HG03039 (cell line): ENCODE measurements around the gene BFSP2.

ENCODE experiments used
- ATAC-seq: cut with Tn5 transposase; IDR thresholded peaks from one replicate; pipeline ENCODE4 v1.9.1; 2021; ENCODE audit warnings: mild to moderate bottlenecking, moderate library complexity; ENCODE audit not compliant: unreplicated experiment

BFSP2 gene

GRCh38 chr3:133383175-133383574 lies 16.7 kb upstream of the BFSP2 start:
- no peak for ATAC-seq

- ATAC-seq: no peak
Measured at GRCh38 chr3:133383741-133384140, 16.1 kb upstream of the BFSP2 start.

- ATAC-seq: peak; percentile 70
Measured at GRCh38 chr3:133384331-133385027, 15.4 kb upstream of the BFSP2 start.

DNA sequence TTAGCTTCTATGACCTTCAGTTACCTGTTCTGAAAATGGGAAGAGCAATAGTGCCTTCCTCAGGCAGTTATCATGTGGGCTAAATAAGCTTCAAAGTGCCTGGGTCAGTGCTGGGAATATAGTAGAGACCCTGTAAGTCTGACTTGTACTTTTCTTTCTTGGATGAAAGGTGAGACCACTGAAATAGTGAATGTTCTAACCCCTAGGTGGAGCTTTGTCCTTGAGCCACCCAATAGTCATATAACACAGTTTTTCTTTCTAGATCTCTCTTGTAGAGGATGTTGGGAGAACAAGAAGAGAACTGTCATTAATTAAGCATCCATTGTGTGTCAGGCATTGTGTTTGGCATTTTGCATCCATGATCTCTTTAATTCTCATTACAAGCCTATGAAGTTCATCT lies 13.0 kb upstream of the BFSP2 start:
- ATAC-seq: no peak

- no peak for ATAC-seq
Measured at GRCh38 chr3:133387341-133387740, 12.5 kb upstream of the BFSP2 start.

GRCh38 chr3:133388696-133389395 lies 11.0 kb upstream of the BFSP2 start:
- no peak for ATAC-seq

DNA sequence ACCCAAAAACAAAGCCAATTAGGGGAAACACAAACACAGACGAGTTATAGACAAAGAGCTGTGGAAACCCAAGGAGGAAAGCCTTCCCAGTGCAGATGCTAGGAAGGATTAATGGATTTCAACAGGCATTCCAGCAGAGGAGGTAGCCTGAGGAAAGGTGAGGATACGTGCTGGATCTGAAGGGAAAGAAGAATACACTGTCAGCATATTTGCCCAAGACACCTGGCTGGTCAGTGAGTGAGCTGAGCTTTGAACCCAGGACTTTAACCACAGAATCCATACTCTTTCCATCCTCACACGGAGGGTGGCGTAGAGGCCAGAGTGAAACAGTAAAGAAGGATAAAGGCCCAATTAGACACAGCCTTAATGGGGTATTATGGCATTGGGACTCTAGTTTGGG lies 9.1 kb upstream of the BFSP2 start:
- no peak for ATAC-seq

- no peak for ATAC-seq
Measured at GRCh38 chr3:133393204-133393603, 6.7 kb upstream of the BFSP2 start.

DNA sequence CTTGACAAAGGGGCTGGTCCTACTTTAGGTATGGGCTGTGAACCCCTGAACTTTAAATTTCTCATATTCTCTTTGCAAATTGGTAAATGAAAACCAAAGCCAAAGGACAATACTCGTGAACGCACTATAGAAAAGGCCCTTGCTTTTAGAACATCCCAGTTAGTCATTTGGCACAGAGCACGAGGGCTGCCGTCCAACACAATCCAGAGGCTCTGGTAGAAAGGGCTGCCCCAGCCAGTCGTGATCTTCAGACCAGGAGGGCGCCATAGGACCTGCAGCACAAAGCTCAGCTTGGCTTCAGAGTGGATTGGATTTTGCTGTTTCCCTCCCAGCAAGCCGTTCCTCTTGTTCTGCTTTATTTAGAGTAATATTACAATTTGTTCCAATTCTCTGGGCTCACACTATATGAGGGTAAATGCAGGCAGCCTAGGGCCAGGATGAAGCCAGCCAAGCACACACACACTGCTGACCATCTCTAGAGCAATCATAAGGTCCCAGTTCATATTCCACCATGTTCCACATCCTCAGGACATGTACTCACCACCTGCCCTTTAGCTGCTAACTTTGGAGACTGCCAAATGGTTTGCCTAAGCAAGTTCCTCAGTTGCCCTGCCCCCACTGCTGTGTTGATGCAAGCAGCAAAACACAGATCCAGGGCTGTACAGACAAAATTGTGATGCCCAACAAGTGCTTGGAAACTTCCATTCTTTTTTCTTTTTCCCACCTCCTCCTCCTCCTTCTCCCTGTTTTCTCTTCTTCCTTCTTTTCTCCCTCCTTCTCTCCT lies 6.0 kb upstream of the BFSP2 start:
- ATAC-seq: no peak

GRCh38 chr3:133394561-133395311 lies 5.1 kb upstream of the BFSP2 start:
- ATAC-seq: no peak

GRCh38 chr3:133396906-133397305 lies 3.0 kb upstream of the BFSP2 start:
- ATAC-seq: no peak

DNA sequence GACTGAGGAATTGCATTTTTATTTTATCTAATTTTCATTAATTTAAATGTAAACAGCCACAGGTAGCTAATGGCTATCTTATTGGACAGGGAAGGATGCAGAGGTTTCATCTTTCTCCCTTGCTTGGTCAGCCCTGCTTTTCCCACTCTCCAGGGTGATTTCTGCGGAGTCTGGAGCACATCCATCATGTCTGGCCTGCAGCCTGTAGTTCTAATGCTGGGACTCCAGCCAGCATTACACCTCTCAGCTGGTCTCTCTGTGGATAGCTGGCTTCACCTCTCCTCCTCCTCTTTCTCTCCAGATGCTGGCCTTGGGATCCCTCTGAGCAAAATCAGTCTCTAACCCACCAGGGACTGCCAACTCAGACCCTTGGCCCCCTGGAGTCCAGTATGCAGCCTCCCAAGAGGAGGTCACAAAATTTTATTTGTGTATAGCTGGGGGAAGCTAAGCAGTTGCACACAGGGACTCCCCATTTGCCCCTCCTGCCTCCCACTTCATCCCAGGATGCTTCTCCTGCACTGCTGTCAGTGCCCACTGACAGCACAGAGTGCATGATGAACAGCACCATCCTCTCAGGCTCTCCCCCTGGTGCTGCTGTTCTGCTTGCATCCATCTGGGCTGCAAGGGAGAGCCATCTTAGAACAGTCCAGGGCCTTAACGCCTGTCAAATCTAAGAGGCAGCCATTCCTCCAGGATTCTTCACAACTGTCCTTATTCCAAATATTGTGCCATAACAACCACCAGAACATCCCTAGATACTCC lies 1.7 kb downstream of the BFSP2 start:
- ATAC-seq: no peak

DNA sequence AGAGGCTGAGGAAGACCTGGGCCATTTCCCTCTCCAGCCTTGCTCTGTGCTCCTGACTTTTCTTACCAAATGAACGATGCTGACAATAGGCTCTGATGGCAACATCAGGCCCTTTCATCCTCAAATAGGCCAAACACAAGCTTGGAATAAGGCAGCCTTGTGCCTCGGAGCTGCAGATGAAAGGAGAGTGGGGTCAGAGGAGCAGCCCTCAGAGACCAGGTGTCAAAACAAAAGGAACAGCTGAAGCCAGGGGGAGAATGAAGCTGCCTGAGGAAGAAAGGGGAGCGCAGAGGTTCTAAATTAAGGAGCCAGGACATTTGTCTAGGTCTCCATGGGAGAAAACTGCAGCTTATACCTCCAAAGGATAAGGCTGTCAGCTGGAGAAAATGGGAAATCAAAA lies 5.1 kb downstream of the BFSP2 start:
- ATAC-seq: no peak

DNA sequence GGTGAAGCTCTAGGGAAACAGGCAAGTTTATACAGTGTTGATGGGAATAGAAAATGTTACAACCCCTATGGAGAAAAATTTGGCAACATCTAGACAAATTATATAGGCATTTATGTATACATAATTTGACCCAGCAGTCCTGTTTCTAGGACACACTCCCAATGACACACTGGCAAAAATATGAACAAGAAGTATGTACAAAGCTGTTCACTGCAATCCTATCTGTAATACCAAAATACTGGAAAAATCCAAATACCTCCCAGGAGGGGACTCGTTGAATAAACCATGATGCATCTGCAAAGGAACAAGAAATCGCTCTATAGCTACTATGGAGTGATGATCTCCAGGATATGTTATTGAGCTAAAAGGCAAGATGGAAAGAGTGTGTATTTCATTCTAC lies 8.5 kb downstream of the BFSP2 start:
- no peak for ATAC-seq

- ATAC-seq: no peak
Measured at GRCh38 chr3:133408961-133409360, 9.1 kb downstream of the BFSP2 start.

DNA sequence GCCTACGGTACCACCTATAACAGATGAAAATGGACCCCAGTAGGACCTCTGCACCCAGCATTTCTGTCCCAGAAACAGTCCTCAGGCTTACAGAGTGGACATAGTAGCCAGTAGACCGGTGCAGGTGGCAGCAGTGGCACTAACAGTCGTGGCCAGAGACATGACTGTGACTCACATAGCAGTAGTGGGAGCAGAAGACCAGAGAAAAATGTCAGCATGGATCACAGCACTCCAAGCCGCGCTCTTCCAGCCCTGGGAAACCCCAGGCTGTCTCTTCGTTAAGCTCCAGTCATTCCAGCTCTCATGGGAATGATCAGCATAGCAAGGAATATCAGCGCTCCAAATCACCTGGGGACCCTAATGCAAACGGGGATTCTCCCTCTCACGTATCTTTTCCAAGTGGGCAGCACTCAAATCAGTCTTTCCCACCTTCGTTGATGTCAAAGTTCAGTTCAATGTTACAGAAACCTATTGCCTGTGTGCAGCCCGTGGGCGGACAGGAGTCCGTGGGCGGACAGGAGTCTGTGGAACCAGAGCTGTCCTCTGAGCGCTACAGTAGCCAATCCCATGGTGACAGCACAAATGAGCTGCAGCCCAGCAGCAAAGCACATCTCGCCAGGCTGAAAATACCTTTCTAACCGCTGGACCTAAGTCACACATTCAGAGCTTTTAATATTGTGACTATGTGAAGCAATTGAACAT lies 10.5 kb downstream of the BFSP2 start:
- no peak for ATAC-seq

DNA sequence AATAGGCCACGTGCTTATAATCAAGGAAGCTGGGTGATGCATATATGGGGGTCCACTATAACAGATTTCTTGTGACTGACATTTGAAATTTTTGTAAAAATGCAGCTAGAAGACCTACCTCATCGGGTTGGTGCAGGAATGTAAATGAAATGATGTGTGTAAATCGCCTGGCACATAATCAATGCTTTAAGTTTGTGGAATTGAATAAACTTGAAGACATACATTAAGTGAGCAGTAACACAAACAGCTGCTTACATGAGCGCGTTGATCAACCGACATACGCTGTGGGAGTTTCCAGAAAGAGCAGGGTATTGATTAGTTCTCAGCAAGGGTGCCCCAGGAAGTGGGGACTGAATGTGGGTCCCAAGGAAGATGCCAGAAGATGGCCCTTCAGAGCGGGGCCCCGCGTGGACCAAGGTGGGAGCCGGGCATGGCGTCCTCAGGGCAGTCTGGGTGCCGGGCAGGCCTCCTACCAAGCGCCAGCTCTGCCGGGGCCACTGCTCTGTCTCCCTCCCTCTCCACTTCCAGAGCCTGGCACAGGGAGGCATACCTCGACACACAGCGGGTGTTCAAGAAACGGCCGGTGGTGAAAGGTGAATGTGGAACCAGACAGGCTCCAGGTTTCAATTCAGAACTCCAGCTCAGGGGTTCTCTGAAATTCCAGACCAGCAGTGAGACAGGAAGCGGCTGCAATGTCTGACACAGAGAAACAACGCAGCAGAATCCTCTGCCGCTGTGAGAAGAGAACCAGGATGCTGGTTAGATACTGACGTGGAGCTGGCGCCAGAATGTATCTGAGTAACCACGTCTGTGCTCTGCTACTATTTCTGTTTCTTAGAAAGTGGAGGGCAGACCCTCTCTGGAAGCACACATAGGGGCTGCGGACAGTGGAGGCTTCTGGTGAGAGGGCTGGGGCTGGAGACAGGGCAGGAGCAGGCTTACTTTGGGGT lies 12.6 kb downstream of the BFSP2 start:
- no peak for ATAC-seq

DNA sequence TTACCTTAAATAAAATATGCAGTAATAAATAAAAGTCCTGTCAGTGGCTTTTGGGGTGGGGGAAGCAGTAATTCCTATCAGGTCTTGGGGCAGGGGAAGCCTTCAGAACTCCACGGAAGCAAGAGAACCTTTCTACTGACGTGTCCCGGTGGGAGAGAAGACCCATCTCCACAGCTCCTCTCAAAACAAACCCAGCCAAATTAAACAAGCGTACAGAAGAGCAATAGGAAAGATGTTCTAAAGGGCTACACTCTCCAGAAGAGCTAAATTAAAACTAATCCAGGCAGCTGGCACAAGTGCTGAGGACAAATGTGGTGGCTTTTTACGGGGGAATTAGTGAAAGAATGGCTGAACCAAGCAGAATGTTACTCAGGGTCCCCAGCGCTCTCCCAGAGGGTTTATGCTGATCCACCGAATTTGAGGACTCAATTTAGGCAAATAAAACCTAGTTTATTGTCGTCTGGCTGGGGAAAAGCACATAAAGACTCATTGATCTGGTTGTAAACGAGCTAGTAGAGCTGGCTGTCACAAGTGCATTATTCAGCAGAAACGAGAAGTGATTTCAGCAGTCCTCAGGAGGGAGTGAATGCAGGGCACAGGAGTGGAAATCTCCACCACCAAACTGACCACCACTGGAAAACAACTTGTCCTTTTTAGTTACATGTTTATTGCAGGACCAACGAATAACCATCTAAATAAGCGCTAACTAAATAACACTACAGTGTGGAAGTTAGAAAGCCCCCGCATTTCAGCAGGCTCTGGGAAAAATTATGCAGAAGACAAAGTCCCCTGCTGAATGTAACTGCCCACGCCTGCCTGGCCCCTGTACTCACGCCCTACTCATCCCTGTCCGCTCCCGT lies 13.5 kb downstream of the BFSP2 start:
- ATAC-seq: no peak
